ENCODE data around the gene EIF4EBP2.

GRCh38 chr10:70363292-70363691 is 40.7 kb upstream of the EIF4EBP2 start:
- TF ChIP-seq EZH2phosphoT487 (IDR thresholded peaks at IDR 0.05) (no peak), CTCF (IDR thresholded peaks at IDR 0.05) (no peak), EZH2 (IDR thresholded peaks at IDR 0.05) (no peak)
